K562 (cell line): Measurements from ENCODE around the gene HAPLN3. TPM values are rescaled to one million over a fixed set of nuclear protein-coding genes. Genes with fewer than 3 reads are reported as not detected.

Experiments
- CBFA2T3 ChIP-seq: fragments of 450-650 bp; IDR thresholded peaks from 2 replicates; pipeline ENCODE4 v1.6.1; 2017
- ELF1 ChIP-seq: fragments of 200-800 bp; sonication (Bioruptor generic); IDR thresholded peaks from 2 replicates; pipeline ENCODE4 v1.6.1; 2016; ENCODE audit warnings: missing genetic modification characterization, missing compliant biosample characterization
- ETV1 ChIP-seq: fragments of 450-650 bp; conservative IDR thresholded peaks from 2 replicates; pipeline ENCODE4 v1.6.1; 2016; ENCODE audit warnings: missing genetic modification characterization, control low read depth, low read depth, missing compliant biosample characterization
- GATAD2B ChIP-seq: fragments of 450-650 bp; IDR thresholded peaks from 2 replicates; pipeline ENCODE4 v1.6.1; 2017; ENCODE audit warnings: mild to moderate bottlenecking, borderline replicate concordance
- KLF16 ChIP-seq: IDR thresholded peaks from 2 replicates; pipeline ENCODE4 v1.6.1; 2016; ENCODE audit warnings: antibody characterized with exemption
- PHF21A ChIP-seq: fragments of 450-650 bp; IDR thresholded peaks from 2 replicates; pipeline ENCODE4 v1.6.1; 2017; ENCODE audit warnings: low read depth, borderline replicate concordance
- ZNF212 ChIP-seq: fragments of 450-650 bp; formaldehyde crosslinking; IDR thresholded peaks from 2 replicates; pipeline ENCODE4 v1.4.0; 2020; ENCODE audit warnings: mild to moderate bottlenecking
- ZNF583 ChIP-seq: fragments of 250-450 bp; sonication (Bioruptor Pico); IDR thresholded peaks from 2 replicates; pipeline ENCODE4 v1.4.0; 2020
- polyA plus RNA-seq, 8 experiments: library from polyadenylated mRNA; depleted of rRNA in 4 of 8; stranded (reverse) in 5 of 8; unstranded in 3 of 8; fragments of >200 nt; fragmentation: Nextera tagmentation in 2 of 8; fragmentation: Illumina TruSeq in 1 of 8; extraction: Ambion mirVana in 2 of 8; extraction: Trizol in 1 of 8; gene quantifications; 2 replicates each; pipeline versions ENCODE4 v1.2.1 to v1.2.3, GENCODE V29; 2011 to 2014; ENCODE audit warnings: inconsistent platforms in 1 of 8, missing spikeins in 1 of 8
- total RNA-seq, 7 experiments: library from RNA; depleted of rRNA in 6 of 7; stranded (reverse); fragments of >200 nt in 6 of 7; fragmentation: Illumina TruSeq in 2 of 7; extraction: Trizol in 2 of 7; gene quantifications; 2 replicates each; pipeline versions ENCODE4 v1.2.1 to v1.2.3, GENCODE V29; 2011 to 2021; ENCODE audit warnings: low replicate concordance in 1 of 7
- TF ChIP-seq, protein P1 (sequence below), 2 experiments: fragments of 450-650 bp; conservative IDR thresholded peaks; 2 replicates each; pipeline ENCODE4 v1.6.1; 2017; ENCODE audit warnings: mild to moderate bottlenecking in 2 of 2, moderate library complexity in 2 of 2
- TF ChIP-seq, protein P2 (sequence below): fragments of 250-450 bp; sonication (Bioruptor Pico); IDR thresholded peaks from 2 replicates; pipeline ENCODE4 v1.4.0; 2020; ENCODE audit warnings: mild to moderate bottlenecking, moderate library complexity
- TF ChIP-seq, protein P3 (sequence below), 3 experiments: fragments of 200-800 bp in 1 of 3; sonication (Bioruptor generic) in 1 of 3; sonication (generic) in 1 of 3; formaldehyde crosslinking in 1 of 3; IDR thresholded peaks; 2 replicates each; pipeline versions ENCODE4 v1.6.1 to v1.8.0; 2016 to 2022; ENCODE audit warnings: mild to moderate bottlenecking in 2 of 3, missing compliant biosample characterization in 2 of 3, missing genetic modification characterization in 2 of 3, missing genetic modification reagents in 1 of 3
- TF ChIP-seq, protein P4 (sequence below), 2 experiments: fragments of 450-650 bp in 1 of 2; sonication (generic) in 1 of 2; formaldehyde crosslinking in 1 of 2; IDR thresholded peaks in 1 of 2; conservative IDR thresholded peaks in 1 of 2; 2 replicates each; pipeline versions ENCODE4 v1.6.1 to v1.8.1; 2016 to 2023; ENCODE audit warnings: mild to moderate bottlenecking in 2 of 2, moderate library complexity in 2 of 2, inconsistent platforms in 1 of 2, missing genetic modification reagents in 1 of 2
- TF ChIP-seq, protein P5 (sequence below): fragments of 250-450 bp; sonication (Bioruptor Pico); IDR thresholded peaks from 2 replicates; pipeline ENCODE4 v1.8.0; 2022; ENCODE audit warnings: inconsistent platforms, mild to moderate bottlenecking, moderate library complexity, borderline replicate concordance
- TF ChIP-seq, protein P6 (sequence below): sonication (generic); formaldehyde crosslinking; IDR thresholded peaks from 2 replicates; pipeline ENCODE4 v1.8.1; 2023; ENCODE audit warnings: mild to moderate bottlenecking, missing genetic modification reagents

Gene HAPLN3
- total and polyA plus RNA-seq, 9 of the 15 experiments (the other 6 are each of a cell fraction or from before 2014, with no cell fraction given): 0.04 to 2.4 (median 0.65) TPM

DNA sequence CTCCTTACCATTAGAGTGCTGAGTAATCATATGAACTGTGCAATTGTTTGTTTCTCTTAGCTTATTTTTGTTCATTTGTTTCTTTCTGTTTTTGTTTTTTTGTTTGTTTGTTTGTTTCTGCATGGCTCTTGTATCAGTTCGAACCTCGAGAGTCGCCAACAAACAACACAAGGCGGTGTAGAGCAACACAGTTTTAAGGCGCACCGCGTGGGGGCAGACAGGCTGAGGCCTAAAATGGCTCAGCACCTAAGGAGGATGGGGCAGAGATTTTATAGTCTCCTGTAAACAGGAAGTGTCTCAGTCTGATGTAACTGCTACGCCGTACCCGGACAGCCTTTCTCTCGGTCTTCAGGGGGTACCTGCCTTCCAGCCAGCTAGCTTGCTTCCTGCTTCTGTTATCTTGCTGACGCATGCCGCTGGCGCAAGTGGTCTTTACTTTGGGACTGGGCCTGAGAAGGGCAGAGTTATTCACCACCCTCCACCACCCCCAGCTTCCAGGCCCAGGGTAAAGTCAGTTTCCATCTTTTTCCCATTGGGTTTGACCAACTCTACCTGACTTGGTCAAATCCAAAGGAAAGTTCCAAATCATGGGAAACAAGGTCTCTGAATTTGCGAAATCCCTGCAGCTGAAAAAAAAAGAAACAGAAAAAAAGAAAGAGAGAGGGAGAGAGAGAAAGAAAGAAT, 43.6 kb upstream of the HAPLN3 start (continued):
- TF ChIP-seq, protein P1, sequence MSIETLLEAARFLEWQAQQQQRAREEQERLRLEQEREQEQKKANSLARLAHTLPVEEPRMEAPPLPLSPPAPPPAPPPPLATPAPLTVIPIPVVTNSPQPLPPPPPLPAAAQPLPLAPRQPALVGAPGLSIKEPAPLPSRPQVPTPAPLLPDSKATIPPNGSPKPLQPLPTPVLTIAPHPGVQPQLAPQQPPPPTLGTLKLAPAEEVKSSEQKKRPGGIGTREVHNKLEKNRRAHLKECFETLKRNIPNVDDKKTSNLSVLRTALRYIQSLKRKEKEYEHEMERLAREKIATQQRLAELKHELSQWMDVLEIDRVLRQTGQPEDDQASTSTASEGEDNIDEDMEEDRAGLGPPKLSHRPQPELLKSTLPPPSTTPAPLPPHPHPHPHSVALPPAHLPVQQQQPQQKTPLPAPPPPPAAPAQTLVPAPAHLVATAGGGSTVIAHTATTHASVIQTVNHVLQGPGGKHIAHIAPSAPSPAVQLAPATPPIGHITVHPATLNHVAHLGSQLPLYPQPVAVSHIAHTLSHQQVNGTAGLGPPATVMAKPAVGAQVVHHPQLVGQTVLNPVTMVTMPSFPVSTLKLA (conservative IDR thresholded peaks at IDR 0.05): 0 out of 4 replicates have a peak, but pooled peaks of 1 of the 2 experiments have one; percentile 27
- no peak for TF ChIP-seq ZNF212
- TF ChIP-seq, protein P2, sequence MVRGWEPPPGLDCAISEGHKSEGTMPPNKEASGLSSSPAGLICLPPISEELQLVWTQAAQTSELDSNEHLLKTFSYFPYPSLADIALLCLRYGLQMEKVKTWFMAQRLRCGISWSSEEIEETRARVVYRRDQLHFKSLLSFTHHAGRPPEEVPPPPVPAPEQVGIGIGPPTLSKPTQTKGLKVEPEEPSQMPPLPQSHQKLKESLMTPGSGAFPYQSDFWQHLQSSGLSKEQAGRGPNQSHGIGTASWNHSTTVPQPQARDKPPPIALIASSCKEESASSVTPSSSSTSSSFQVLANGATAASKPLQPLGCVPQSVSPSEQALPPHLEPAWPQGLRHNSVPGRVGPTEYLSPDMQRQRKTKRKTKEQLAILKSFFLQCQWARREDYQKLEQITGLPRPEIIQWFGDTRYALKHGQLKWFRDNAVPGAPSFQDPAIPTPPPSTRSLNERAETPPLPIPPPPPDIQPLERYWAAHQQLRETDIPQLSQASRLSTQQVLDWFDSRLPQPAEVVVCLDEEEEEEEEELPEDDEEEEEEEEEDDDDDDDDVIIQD (CRISPR knock-in tag): no peak
- TF ChIP-seq PHF21A: peak; percentile 92
- peak; percentile 22; the same call in 1 of the 2 replicates for TF ChIP-seq KLF16
- TF ChIP-seq ELF1 (tag): peak; percentile 86
- TF ChIP-seq, protein P3, sequence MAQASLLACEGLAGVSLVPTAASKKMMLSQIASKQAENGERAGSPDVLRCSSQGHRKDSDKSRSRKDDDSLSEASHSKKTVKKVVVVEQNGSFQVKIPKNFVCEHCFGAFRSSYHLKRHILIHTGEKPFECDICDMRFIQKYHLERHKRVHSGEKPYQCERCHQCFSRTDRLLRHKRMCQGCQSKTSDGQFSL (CRISPR knock-in tag; IDR thresholded peaks at IDR 0.05): no peak
- TF ChIP-seq, protein P3 (tag; IDR thresholded peaks at IDR 0.05): peak in 1 of 2 experiments; percentile 55; a peak in 2 of 4 replicates
- TF ChIP-seq, protein P4, sequence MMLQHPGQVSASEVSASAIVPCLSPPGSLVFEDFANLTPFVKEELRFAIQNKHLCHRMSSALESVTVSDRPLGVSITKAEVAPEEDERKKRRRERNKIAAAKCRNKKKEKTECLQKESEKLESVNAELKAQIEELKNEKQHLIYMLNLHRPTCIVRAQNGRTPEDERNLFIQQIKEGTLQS (IDR thresholded peaks at IDR 0.05): peak; percentile 82
- TF ChIP-seq, protein P4 (CRISPR knock-in tag; conservative IDR thresholded peaks at IDR 0.05): no peak; the same call in 1 of the 2 replicates
- TF ChIP-seq, protein P5, sequence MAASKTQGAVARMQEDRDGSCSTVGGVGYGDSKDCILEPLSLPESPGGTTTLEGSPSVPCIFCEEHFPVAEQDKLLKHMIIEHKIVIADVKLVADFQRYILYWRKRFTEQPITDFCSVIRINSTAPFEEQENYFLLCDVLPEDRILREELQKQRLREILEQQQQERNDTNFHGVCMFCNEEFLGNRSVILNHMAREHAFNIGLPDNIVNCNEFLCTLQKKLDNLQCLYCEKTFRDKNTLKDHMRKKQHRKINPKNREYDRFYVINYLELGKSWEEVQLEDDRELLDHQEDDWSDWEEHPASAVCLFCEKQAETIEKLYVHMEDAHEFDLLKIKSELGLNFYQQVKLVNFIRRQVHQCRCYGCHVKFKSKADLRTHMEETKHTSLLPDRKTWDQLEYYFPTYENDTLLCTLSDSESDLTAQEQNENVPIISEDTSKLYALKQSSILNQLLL: no peak
- TF ChIP-seq ETV1 (tag): peak; percentile 93
- TF ChIP-seq, protein P6, sequence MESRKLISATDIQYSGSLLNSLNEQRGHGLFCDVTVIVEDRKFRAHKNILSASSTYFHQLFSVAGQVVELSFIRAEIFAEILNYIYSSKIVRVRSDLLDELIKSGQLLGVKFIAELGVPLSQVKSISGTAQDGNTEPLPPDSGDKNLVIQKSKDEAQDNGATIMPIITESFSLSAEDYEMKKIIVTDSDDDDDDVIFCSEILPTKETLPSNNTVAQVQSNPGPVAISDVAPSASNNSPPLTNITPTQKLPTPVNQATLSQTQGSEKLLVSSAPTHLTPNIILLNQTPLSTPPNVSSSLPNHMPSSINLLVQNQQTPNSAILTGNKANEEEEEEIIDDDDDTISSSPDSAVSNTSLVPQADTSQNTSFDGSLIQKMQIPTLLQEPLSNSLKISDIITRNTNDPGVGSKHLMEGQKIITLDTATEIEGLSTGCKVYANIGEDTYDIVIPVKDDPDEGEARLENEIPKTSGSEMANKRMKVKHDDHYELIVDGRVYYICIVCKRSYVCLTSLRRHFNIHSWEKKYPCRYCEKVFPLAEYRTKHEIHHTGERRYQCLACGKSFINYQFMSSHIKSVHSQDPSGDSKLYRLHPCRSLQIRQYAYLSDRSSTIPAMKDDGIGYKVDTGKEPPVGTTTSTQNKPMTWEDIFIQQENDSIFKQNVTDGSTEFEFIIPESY (CRISPR knock-in tag): peak; percentile 78
- 0 out of 2 replicates have a peak, but pooled peaks have one; percentile 52 for TF ChIP-seq GATAD2B
- peak; percentile 64 for TF ChIP-seq ZNF583
- peak; percentile 19; the same call in 1 of the 2 replicates for TF ChIP-seq CBFA2T3
